NT2/D1 (cell line): ENCODE results near the gene TGM4.

Source experiments
- DNase-seq: peaks from one replicate; pipeline ENCODE4 v3.0.0-alpha.2; 2011; ENCODE audit warnings: low read depth, low spot score
- H3K27me3 ChIP-seq: 2 replicates; pipeline ENCODE4 v1.6.0; 2011; ENCODE audit warnings: mild to moderate bottlenecking; ENCODE audit not compliant: insufficient read length, insufficient read depth
- H3K36me3 ChIP-seq: 2 replicates; pipeline ENCODE4 v1.6.1; 2011; ENCODE audit warnings: mild to moderate bottlenecking, low read length, mixed read lengths; ENCODE audit not compliant: insufficient read depth, insufficient read length
- H3K4me1 ChIP-seq: 2 replicates; pipeline ENCODE4 v1.5.1; 2011; ENCODE audit not compliant: insufficient read depth, insufficient read length
- H3K4me3 ChIP-seq: 2 replicates; pipeline ENCODE4 v1.5.1; 2011; ENCODE audit warnings: low read depth; ENCODE audit not compliant: insufficient read length
- H3K9ac ChIP-seq: 2 replicates; pipeline ENCODE4 v1.6.0; 2011; ENCODE audit warnings: low read depth; ENCODE audit not compliant: insufficient read length
- H3K9me3 ChIP-seq: 2 replicates; pipeline ENCODE4 v1.5.1; 2011; ENCODE audit warnings: mild to moderate bottlenecking, low read length; ENCODE audit not compliant: insufficient read depth
- SUZ12 ChIP-seq: IDR thresholded peaks from 2 replicates; pipeline ENCODE4 v1.6.1; 2011; ENCODE audit not compliant: insufficient read length, insufficient read depth; ENCODE audit errors: extremely low read depth
- YY1 ChIP-seq: IDR thresholded peaks from 2 replicates; pipeline ENCODE4 v1.6.1; 2011; ENCODE audit not compliant: insufficient read length, insufficient read depth
- ZNF274 ChIP-seq: IDR thresholded peaks from 2 replicates; pipeline ENCODE4 v1.6.1; 2011; ENCODE audit warnings: mild to moderate bottlenecking, low read depth, low read length

TGM4 gene

GRCh38 chr3:44883213-44883955, 9.0 kb downstream of the TGM4 start:
- H3K36me3 ChIP-seq, result no peaks in the 10 kb centered on the region
- H3K4me3 ChIP-seq, result no peak overlapping the region
- no peak overlapping the region for H3K9ac ChIP-seq
- TF ChIP-seq ZNF274 (no peak), SUZ12 (no peak), YY1 (no peak)
- H3K4me1 ChIP-seq, result peaks cover 9% of the 10 kb centered on the region
- no peaks in the 10 kb centered on the region for H3K27me3 ChIP-seq
- DNase-seq, result no peak
- peaks cover 8% of the 10 kb centered on the region; the same call in 1 of the 2 replicates for H3K9me3 ChIP-seq

GRCh38 chr3:44883999-44884431, 9.6 kb downstream of the TGM4 start:
- H3K36me3 ChIP-seq, result no peaks in the 10 kb centered on the region
- no peak for TF ChIP-seq YY1
- TF ChIP-seq SUZ12, result no peak
- TF ChIP-seq ZNF274, result no peak
- no peak for DNase-seq
- no peak overlapping the region for H3K9ac ChIP-seq
- H3K9me3 ChIP-seq, result peaks cover 8% of the 10 kb centered on the region; the same call in 1 of the 2 replicates
- H3K4me1 ChIP-seq, result peaks cover 11% of the 10 kb centered on the region
- H3K4me3 ChIP-seq, result no peak overlapping the region
- no peaks in the 10 kb centered on the region for H3K27me3 ChIP-seq

GRCh38 chr3:44885618-44886017, 11.2 kb downstream of the TGM4 start:
- Histone ChIP-seq H3K27me3 (no peaks in the 10 kb centered on the region), H3K36me3 (no peaks in the 10 kb centered on the region), H3K4me1 (peaks cover 11% of the 10 kb centered on the region), H3K4me3 (no peak overlapping the region), H3K9ac (no peak overlapping the region), H3K9me3 (peaks cover 8% of the 10 kb centered on the region; the same call in 1 of the 2 replicates)
- no peak for DNase-seq
- no peak for TF ChIP-seq SUZ12
- no peak for TF ChIP-seq ZNF274
- no peak for TF ChIP-seq YY1

- H3K27me3 ChIP-seq, result no peaks in the 10 kb centered on the region
- peaks cover 8% of the 10 kb centered on the region; the same call in 1 of the 2 replicates for H3K9me3 ChIP-seq
- no peak overlapping the region for H3K9ac ChIP-seq
- no peak overlapping the region for H3K4me3 ChIP-seq
- no peak for DNase-seq
- H3K36me3 ChIP-seq, result no peaks in the 10 kb centered on the region
- TF ChIP-seq YY1, result no peak
- TF ChIP-seq ZNF274, result no peak
- TF ChIP-seq SUZ12, result no peak
- peaks cover 11% of the 10 kb centered on the region for H3K4me1 ChIP-seq
These were observed 12.2 kb downstream of the TGM4 start for GRCh38 chr3:44886561-44886960.

GRCh38 chr3:44887101-44887500, 12.7 kb downstream of the TGM4 start:
- H3K27me3 ChIP-seq, result no peaks in the 10 kb centered on the region
- no peak for DNase-seq
- no peak overlapping the region for H3K9ac ChIP-seq
- H3K36me3 ChIP-seq, result no peaks in the 10 kb centered on the region
- H3K9me3 ChIP-seq, result peaks cover 8% of the 10 kb centered on the region; the same call in 1 of the 2 replicates
- peaks cover 11% of the 10 kb centered on the region for H3K4me1 ChIP-seq
- no peak for TF ChIP-seq SUZ12
- no peak for TF ChIP-seq YY1
- TF ChIP-seq ZNF274, result no peak
- no peak overlapping the region for H3K4me3 ChIP-seq

GRCh38 chr3:44890258-44890657, 15.8 kb downstream of the TGM4 start:
- Histone ChIP-seq H3K36me3 (no peaks in the 10 kb centered on the region), H3K27me3 (no peaks in the 10 kb centered on the region), H3K9me3 (no peaks in the 10 kb centered on the region), H3K9ac (no peak overlapping the region), H3K4me3 (no peak overlapping the region), H3K4me1 (peaks cover 6% of the 10 kb centered on the region)
- TF ChIP-seq SUZ12, result no peak
- TF ChIP-seq YY1, result no peak
- TF ChIP-seq ZNF274, result no peak
- no peak for DNase-seq

- H3K27me3 ChIP-seq, result no peaks in the 10 kb centered on the region
- no peak overlapping the region for H3K9ac ChIP-seq
- peaks cover 4% of the 10 kb centered on the region for H3K4me1 ChIP-seq
- no peak for DNase-seq
- TF ChIP-seq YY1, result no peak
- TF ChIP-seq ZNF274, result no peak
- no peak for TF ChIP-seq SUZ12
- H3K9me3 ChIP-seq, result no peaks in the 10 kb centered on the region
- no peaks in the 10 kb centered on the region for H3K36me3 ChIP-seq
- H3K4me3 ChIP-seq, result no peak overlapping the region
These were observed 16.4 kb downstream of the TGM4 start for GRCh38 chr3:44890852-44891251.
